GM12875 (cell line): ENCODE results near the gene JPH4.

Experiments
- H3K4me3 ChIP-seq: one replicate; pipeline ENCODE4 v1.5.1; 2011; ENCODE audit warnings: low read depth, low read length, control low read depth
- CTCF ChIP-seq: IDR thresholded peaks from 2 replicates; pipeline ENCODE4 v1.5.1; 2011; ENCODE audit warnings: low read depth, mild to moderate bottlenecking, control low read depth, inconsistent platforms, low read length, moderate library complexity, borderline replicate concordance; ENCODE audit not compliant: insufficient read depth

JPH4 gene

GRCh38 chr14:23562822-23563472, 15.6 kb downstream of the JPH4 start:
- no peak overlapping the region for H3K4me3 ChIP-seq
- TF ChIP-seq CTCF, result peak; percentile 92

- no peak for TF ChIP-seq CTCF
- H3K4me3 ChIP-seq, result no peak overlapping the region
These were observed 16.4 kb downstream of the JPH4 start for GRCh38 chr14:23561873-23562821.

GRCh38 chr14:23561259-23561658, 17.3 kb downstream of the JPH4 start:
- H3K4me3 ChIP-seq, result no peak overlapping the region
- TF ChIP-seq CTCF, result no peak

GRCh38 chr14:23559926-23560520, 18.6 kb downstream of the JPH4 start:
- TF ChIP-seq CTCF, result no peak

GRCh38 chr14:23559010-23559925, 19.3 kb downstream of the JPH4 start:
- TF ChIP-seq CTCF, result peak; percentile 94
- no peak overlapping the region for H3K4me3 ChIP-seq

More at GRCh38 chr14:23559926-23560520, 18.6 kb downstream of the JPH4 start:
- H3K4me3 ChIP-seq, result no peak overlapping the region

GRCh38 chr14:23558346-23559009, 20.1 kb downstream of the JPH4 start:
- TF ChIP-seq CTCF, result no peak
- no peak overlapping the region for H3K4me3 ChIP-seq
